ENCODE measurements around the gene PITRM1.

The PITRM1 gene

GRCh38 chr10:3167611-3168330 lies 4.8 kb downstream of the PITRM1 start:
- no peak for DNase-seq (ENCODE audit: low read depth in 2 of 2, low spot score in 1 of 2)

- DNase-seq (ENCODE audit: low read depth in 2 of 2, low spot score in 1 of 2) = no peak
Observed at GRCh38 chr10:3166496-3167290, 5.9 kb downstream of the PITRM1 start.

DNA sequence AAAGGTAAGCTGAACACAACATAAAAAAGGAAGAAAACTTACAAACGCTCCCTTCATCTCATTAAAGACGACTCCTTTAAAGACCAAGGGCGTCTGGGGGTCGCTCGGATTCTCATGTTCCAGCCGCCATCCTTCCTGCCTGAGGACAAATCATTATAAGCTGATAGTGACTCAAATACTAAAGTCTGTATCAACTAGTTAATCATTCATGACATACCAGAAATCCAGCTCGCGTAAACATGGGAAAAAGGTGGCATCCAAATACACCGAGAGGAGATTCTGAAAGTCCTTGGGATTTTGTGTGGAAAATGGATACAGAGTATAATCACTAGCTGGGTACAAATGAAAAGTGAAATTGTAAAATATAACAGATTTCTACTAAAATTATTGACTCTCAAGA lies 7.4 kb downstream of the PITRM1 start:
- DNase-seq (ENCODE audit: low read depth in 2 of 2, low spot score in 1 of 2) = no peak

DNA sequence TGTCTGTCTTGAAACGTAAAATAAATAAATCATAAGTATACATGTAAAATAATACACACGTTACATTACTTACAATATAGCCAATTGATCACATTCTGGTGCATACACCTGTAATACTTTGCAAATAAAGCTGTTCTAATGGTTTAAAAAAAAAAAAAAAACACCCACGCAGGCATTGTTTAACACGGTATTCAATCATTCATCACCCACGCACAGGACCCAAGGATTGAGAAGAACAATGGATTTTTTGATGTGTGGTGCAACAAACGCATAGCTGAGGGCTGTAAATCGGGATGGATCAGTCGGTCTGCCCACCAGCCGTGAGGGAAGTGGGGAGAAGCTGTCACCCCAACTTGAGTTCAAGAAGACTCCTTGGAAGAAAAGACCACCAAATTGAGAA lies 8.7 kb downstream of the PITRM1 start:
- DNase-seq (ENCODE audit: low read depth in 2 of 2, low spot score in 1 of 2) = no peak

- DNase-seq (ENCODE audit: low read depth in 2 of 2, low spot score in 1 of 2) = no peak
Observed at GRCh38 chr10:3162533-3162932, 10.0 kb downstream of the PITRM1 start.

GRCh38 chr10:3159152-3159551 lies 13.4 kb downstream of the PITRM1 start:
- no peak for DNase-seq (ENCODE audit: low read depth in 2 of 2, low spot score in 1 of 2)

GRCh38 chr10:3154666-3155065 lies 17.9 kb downstream of the PITRM1 start:
- no peak for DNase-seq (ENCODE audit: low read depth in 2 of 2, low spot score in 1 of 2)

GRCh38 chr10:3152566-3152935 lies 20.0 kb downstream of the PITRM1 start:
- no peak for DNase-seq (ENCODE audit: low read depth in 2 of 2, low spot score in 1 of 2)

DNA sequence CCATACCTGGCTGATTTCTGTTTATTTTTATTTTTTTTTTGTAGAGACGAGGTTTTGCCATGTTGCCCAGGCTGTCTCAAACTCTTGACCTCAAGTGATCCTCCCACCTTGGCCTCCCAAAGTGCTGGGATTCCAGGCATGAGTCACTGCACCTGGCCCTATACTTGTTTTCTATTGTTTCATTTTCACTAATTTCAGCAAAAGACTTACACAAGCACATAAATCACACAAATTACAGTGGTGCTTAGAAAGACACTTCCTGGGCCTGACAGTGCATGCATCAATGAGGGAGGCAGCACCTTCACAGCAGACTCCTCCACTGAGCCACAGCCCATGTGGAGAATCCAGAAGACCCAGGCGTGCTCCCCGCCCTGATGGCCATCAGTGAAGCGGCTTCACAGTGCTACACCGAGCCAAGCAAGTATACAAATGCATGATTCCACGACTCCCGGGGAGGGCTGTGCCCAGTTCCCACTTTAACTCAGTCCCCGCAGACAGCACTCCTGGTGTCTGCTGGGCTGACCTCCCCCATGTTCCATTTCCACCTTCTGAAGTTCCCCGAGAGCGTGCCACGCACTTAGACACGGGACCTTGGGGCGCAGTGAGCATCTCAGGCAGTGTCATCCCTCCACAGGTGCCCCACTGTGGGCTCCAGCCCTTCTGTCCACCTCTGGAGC lies 20.6 kb downstream of the PITRM1 start:
- DNase-seq (ENCODE audit: low read depth in 2 of 2, low spot score in 1 of 2) = no peak

GRCh38 chr10:3150961-3151360 lies 21.6 kb downstream of the PITRM1 start:
- no peak for DNase-seq (ENCODE audit: low read depth in 2 of 2, low spot score in 1 of 2)

DNA sequence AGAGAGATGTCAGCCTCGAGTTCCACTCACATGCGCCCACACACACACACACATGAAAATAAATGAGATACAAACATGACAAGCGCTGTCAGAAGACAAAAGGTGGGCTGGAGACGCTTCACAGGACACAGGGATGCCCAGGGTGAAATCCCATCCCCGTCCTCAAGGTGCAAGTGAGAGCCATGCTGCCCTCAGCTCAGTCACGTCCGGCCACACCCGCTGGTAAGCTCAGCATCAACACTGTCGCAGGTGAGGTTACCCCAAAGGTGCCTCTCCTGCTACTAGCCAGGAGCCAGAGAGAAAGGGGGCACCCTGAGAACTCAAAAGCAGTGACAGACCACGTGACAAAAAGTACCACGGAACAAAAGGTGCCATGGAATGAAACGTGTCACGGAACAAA lies 22.2 kb downstream of the PITRM1 start:
- no peak for DNase-seq (ENCODE audit: low read depth in 2 of 2, low spot score in 1 of 2)

DNA sequence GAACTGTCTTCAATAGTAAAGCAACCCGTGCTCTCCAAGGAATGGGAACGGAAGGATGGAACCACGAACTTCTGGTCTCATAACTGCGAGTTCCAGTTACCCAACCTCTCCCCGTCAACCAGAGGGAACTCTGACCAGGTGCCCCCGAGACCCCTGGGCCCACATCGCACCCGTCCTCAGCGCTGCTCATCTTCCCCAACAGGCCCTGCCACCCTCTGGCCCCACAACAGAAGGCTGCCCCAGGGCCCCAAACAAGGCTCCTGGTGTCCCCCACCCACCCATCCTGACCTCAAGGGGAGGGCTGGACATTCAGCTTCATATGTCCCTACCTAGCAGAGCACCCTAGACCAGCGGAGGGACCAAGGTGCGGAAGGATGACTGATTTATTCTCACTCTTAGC lies 22.7 kb downstream of the PITRM1 start:
- DNase-seq (ENCODE audit: low read depth in 2 of 2, low spot score in 1 of 2) = no peak

GRCh38 chr10:3148994-3149393 lies 23.6 kb downstream of the PITRM1 start:
- DNase-seq (ENCODE audit: low read depth in 2 of 2, low spot score in 1 of 2) = no peak

- DNase-seq (ENCODE audit: low read depth in 2 of 2, low spot score in 1 of 2) = no peak
Observed at GRCh38 chr10:3148041-3148440, 24.5 kb downstream of the PITRM1 start.

DNA sequence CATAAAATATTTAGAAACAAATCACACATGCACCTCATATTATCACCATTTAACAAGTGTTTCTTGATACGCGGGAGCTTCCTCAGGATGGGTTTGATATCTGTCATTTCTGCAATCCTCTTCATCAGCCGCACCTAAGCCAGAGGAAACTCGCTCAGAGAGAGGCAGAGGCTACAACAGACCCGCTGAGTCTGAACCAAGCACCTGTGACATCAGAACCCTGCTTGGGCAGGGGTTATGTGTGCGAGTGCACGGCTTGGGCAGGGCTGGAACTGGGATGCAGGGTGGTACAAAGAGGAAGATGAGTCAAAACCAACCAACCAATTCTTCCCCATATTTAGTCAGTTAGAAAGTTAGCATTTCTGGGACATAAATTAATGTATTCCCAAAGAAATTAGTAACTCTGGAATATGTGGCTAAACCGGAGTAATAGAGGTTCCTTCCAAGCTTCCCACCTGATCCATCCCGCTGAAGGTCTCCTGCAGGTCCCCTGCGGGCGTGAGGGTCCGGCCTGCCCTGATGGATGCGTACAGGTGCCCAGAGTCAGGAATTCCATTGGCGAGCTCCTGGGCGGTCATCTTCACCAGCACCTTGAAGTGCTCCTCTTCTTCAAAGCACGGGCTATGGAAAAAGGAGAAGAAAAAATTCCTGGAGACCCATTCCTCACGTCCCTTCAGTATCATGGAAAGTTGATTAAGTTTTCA lies 25.3 kb downstream of the PITRM1 start:
- no peak for DNase-seq (ENCODE audit: low read depth in 2 of 2, low spot score in 1 of 2)

DNA sequence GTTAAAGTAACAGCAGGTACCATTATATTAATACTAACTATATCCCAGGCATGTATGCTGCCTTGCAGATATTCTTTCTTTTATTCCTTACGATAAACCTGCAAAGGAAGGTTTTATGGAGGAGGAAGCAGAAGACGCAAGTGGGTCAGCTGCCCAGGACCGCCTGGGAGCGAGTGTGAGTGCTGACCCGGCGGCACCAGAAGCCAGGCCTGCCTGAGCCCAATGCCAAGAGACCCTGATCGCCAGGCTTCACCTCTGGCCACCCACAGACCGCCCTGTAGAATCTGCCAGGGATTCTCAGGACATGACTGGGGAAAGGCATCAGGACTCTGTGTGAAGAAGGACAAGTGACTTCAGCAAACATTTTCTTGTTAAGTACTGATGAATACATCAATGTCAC lies 26.3 kb downstream of the PITRM1 start:
- no peak for DNase-seq (ENCODE audit: low read depth in 2 of 2, low spot score in 1 of 2)

DNA sequence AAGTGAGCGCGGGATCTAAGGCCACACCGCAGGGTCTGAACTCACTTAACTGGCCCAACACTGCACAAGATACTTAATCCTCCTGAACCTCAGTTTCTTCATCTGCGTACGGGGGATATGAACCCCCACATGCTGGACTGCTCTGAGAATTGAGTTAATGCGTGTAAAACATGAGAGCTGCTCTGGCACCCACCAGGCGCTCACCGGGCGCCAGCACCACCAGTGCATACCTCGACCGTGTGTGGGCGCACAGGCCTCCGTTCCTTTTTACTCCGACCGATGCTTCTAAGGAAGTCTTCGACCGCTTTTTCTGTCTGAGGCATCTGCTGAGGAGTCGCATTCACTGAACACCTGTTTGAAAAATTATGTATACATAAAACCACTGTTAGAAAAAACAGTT lies 27.2 kb downstream of the PITRM1 start:
- no peak for DNase-seq (ENCODE audit: low read depth in 2 of 2, low spot score in 1 of 2)

DNA sequence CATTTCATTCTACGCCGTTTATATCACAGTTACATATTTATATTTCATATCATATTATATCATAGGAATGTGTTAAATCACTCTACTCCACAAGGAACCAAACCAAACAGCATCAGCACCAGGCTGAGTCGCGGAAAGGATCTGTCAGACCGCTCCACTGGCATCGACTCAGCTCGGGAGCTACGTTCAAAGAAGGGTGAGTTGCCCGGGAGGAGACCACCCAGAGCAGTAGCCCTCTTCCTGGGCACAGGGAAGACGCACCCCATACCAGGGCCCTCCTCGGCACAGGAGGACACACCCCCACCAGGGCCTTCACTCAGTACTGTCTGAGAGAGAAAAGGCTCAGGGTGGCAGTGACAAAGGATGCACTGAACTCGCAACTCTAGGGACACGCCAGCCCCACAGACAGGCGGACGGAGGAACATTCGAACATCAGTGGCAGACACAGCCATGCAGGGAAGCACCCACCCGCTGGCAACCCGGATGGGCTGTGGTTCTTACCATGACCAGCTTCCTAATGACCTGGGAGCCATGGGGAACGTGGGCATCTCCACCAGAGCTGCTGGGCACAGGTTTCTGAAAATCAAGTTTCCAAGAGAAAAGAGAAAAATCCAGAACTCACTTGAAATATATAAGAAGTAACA lies 28.7 kb downstream of the PITRM1 start:
- DNase-seq (ENCODE audit: low read depth in 2 of 2, low spot score in 1 of 2) = no peak

GRCh38 chr10:3143366-3143765 lies 29.2 kb downstream of the PITRM1 start:
- DNase-seq (ENCODE audit: low read depth in 2 of 2, low spot score in 1 of 2) = no peak

- DNase-seq (ENCODE audit: low read depth in 2 of 2, low spot score in 1 of 2) = no peak
Observed at GRCh38 chr10:3142146-3142875, 30.3 kb downstream of the PITRM1 start.
